ENCODE results near the gene ISM2.

ISM2 gene

GRCh38 chr14:77524536-77524935, 25.9 kb upstream of the ISM2 start:
- Histone ChIP-seq H3K36me3 (ENCODE audit: insufficient read depth, low read length) (peaks cover 29% of the 10 kb centered on the region), H3K4me2 (ENCODE audit: low read length) (no peak overlapping the region), H3K27me3 (ENCODE audit: insufficient read depth, low read length) (no peaks in the 10 kb centered on the region), H2AFZ (ENCODE audit: low read length) (no peak overlapping the region), H3K9me3 (ENCODE audit: low read length) (no peaks in the 10 kb centered on the region), H3K4me1 (ENCODE audit: insufficient read depth, low read length, severe bottlenecking) (no peaks in the 10 kb centered on the region), H3K9ac (ENCODE audit: low read length) (no peak overlapping the region), H3K4me3 (ENCODE audit: low read depth, low read length, poor library complexity, severe bottlenecking) (no peak overlapping the region), H3K9me2 (ENCODE audit: low read depth, low read length) (no peaks in the 10 kb centered on the region), H3K79me2 (ENCODE audit: insufficient read depth, low read length) (no peaks in the 10 kb centered on the region), H4K20me1 (ENCODE audit: insufficient read depth, low read length) (no peaks in the 10 kb centered on the region), H3K27ac (ENCODE audit: low read depth, low read length, poor library complexity, severe bottlenecking) (no peak overlapping the region), H3F3A (ENCODE audit: insufficient read depth, low read length) (no peaks in the 10 kb centered on the region)
- TF ChIP-seq EZH2 (IDR thresholded peaks at IDR 0.05; ENCODE audit: borderline replicate concordance, low read length), result no peak
- TF ChIP-seq, protein P1, sequence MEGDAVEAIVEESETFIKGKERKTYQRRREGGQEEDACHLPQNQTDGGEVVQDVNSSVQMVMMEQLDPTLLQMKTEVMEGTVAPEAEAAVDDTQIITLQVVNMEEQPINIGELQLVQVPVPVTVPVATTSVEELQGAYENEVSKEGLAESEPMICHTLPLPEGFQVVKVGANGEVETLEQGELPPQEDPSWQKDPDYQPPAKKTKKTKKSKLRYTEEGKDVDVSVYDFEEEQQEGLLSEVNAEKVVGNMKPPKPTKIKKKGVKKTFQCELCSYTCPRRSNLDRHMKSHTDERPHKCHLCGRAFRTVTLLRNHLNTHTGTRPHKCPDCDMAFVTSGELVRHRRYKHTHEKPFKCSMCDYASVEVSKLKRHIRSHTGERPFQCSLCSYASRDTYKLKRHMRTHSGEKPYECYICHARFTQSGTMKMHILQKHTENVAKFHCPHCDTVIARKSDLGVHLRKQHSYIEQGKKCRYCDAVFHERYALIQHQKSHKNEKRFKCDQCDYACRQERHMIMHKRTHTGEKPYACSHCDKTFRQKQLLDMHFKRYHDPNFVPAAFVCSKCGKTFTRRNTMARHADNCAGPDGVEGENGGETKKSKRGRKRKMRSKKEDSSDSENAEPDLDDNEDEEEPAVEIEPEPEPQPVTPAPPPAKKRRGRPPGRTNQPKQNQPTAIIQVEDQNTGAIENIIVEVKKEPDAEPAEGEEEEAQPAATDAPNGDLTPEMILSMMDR (IDR thresholded peaks at IDR 0.05; ENCODE audit: low read length), result no peak

GRCh38 chr14:77523109-77523508, 24.5 kb upstream of the ISM2 start:
- H3K9ac ChIP-seq (ENCODE audit: low read length), result no peak overlapping the region
- no peaks in the 10 kb centered on the region for H3K4me1 ChIP-seq (ENCODE audit: insufficient read depth, low read length, severe bottlenecking)
- H2AFZ ChIP-seq (ENCODE audit: low read length), result no peak overlapping the region
- no peaks in the 10 kb centered on the region for H3K27me3 ChIP-seq (ENCODE audit: insufficient read depth, low read length)
- H4K20me1 ChIP-seq (ENCODE audit: insufficient read depth, low read length), result no peaks in the 10 kb centered on the region
- no peak overlapping the region for H3K4me3 ChIP-seq (ENCODE audit: low read depth, low read length, poor library complexity, severe bottlenecking)
- TF ChIP-seq EZH2 (IDR thresholded peaks at IDR 0.05; ENCODE audit: borderline replicate concordance, low read length), result no peak
- TF ChIP-seq, protein P1 (IDR thresholded peaks at IDR 0.05; ENCODE audit: low read length), result no peak
- H3F3A ChIP-seq (ENCODE audit: insufficient read depth, low read length), result no peaks in the 10 kb centered on the region
- H3K9me3 ChIP-seq (ENCODE audit: low read length), result no peaks in the 10 kb centered on the region
- H3K36me3 ChIP-seq (ENCODE audit: insufficient read depth, low read length), result peaks cover 43% of the 10 kb centered on the region
- no peak overlapping the region for H3K27ac ChIP-seq (ENCODE audit: low read depth, low read length, poor library complexity, severe bottlenecking)
- H3K9me2 ChIP-seq (ENCODE audit: low read depth, low read length), result no peaks in the 10 kb centered on the region
- no peaks in the 10 kb centered on the region for H3K79me2 ChIP-seq (ENCODE audit: insufficient read depth, low read length)
- H3K4me2 ChIP-seq (ENCODE audit: low read length), result no peak overlapping the region

DNA sequence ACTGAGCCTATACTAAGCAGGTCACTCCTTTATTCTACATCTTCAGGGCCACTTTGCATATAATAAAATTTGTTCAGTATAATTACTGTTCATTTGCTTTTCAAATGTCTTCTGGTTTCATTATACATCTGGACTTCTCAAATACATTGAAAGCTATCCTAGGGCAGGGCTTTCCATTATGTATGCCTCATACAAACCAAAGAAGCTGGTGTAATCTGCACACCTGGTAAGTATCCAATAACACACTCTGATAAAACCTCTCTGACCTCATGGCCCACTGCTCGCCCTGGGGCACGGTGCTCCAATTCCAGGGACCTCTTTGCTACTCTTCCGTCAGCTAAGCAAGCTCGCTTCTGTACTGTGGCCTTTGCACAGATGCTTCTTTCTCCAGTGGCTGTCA, 21.9 kb upstream of the ISM2 start:
- H3F3A ChIP-seq (ENCODE audit: insufficient read depth, low read length), result no peaks in the 10 kb centered on the region
- no peak for TF ChIP-seq EZH2 (IDR thresholded peaks at IDR 0.05; ENCODE audit: borderline replicate concordance, low read length)
- TF ChIP-seq, protein P1 (IDR thresholded peaks at IDR 0.05; ENCODE audit: low read length), result no peak
- H3K4me1 ChIP-seq (ENCODE audit: insufficient read depth, low read length, severe bottlenecking), result no peaks in the 10 kb centered on the region
- H3K79me2 ChIP-seq (ENCODE audit: insufficient read depth, low read length), result no peaks in the 10 kb centered on the region
- no peak overlapping the region for H3K4me3 ChIP-seq (ENCODE audit: low read depth, low read length, poor library complexity, severe bottlenecking)
- H3K9me2 ChIP-seq (ENCODE audit: low read depth, low read length), result no peaks in the 10 kb centered on the region
- H3K27ac ChIP-seq (ENCODE audit: low read depth, low read length, poor library complexity, severe bottlenecking), result no peak overlapping the region
- H3K4me2 ChIP-seq (ENCODE audit: low read length), result no peak overlapping the region
- no peak overlapping the region for H3K9ac ChIP-seq (ENCODE audit: low read length)
- H3K27me3 ChIP-seq (ENCODE audit: insufficient read depth, low read length), result no peaks in the 10 kb centered on the region
- no peak overlapping the region for H2AFZ ChIP-seq (ENCODE audit: low read length)
- H3K9me3 ChIP-seq (ENCODE audit: low read length), result no peaks in the 10 kb centered on the region
- H3K36me3 ChIP-seq (ENCODE audit: insufficient read depth, low read length), result peaks cover 62% of the 10 kb centered on the region
- no peaks in the 10 kb centered on the region for H4K20me1 ChIP-seq (ENCODE audit: insufficient read depth, low read length)

Measured in OCI-LY1 (cell line).